T47D (cell line): ENCODE measurements around the gene HNF1B.

ENCODE experiments used
- DNase-seq, 2 experiments: peaks; one replicate each; pipeline versions ENCODE4 v3.0.0 to v3.0.0-alpha.2; 2011 to 2012; ENCODE audit warnings: low read depth in 1 of 2, low spot score in 1 of 2
- JUND ChIP-seq: IDR thresholded peaks from 2 replicates; pipeline ENCODE4 v1.6.1; 2012; ENCODE audit warnings: low read depth
- in situ Hi-C: cut with HindIII; loops from 2 replicates; pipeline ENCODE4 v1.10.0; 2016; ENCODE audit warnings: low sequenced_read_pairs, low pct_unique_long_range_greater_than_20kb

Gene HNF1B

DNA sequence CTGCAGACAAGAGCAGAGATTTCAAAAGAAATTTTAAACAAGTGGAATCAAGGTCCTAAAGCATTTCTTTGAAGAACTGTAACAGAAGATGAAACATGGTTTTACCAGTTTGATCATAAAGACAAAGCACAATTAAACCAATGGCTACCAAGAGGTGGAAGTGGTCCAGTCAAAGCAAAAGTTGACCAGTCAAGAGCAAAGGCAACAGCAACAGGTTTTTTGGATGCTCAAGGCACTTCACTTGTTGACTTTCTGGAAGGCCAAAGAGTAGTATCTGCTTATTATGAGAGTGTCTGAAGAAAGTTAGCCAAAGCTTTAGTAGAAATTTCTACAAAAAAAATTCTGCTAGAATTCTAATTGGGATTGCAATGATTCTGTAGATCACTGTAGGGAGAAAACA, 106.9 kb downstream of the HNF1B start:
- DNase-seq = no peak
- no peak for TF ChIP-seq JUND
- in situ Hi-C loops = no loop called here
